GM10266 (cell line): Measurements from ENCODE around the gene EDA.

Experiments
- DNase-seq: peaks from one replicate; pipeline ENCODE4 v3.0.0; 2012; ENCODE audit errors: extremely low spot score
- CTCF ChIP-seq: IDR thresholded peaks from 2 replicates; pipeline ENCODE4 v1.5.1; 2012; ENCODE audit warnings: mild to moderate bottlenecking, low read depth; ENCODE audit not compliant: control insufficient read depth, insufficient read depth; ENCODE audit errors: missing control alignments

The EDA gene

GRCh38 chrX:69793260-69793935 lies 177.5 kb downstream of the EDA start:
- no peak for DNase-seq
- no peak for TF ChIP-seq CTCF

DNA sequence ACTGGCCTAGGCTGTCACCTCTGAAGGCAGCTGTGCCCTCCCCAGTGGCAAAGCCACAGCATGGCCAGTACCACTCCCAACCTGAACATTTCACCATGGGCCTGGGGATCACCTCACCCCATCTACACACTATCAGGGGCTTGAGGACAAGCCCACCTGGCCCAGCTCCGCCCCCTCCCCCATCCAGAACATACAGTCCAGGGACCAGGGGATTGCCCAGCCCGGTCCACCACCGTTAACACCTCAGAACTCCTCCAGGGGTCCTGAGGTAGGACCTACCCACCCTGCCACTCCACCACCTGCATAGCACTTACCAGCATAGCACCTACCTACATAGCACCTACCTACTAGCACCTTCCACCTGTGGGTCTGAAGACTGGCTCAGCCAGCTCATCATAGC lies 179.8 kb downstream of the EDA start:
- no peak for TF ChIP-seq CTCF
- DNase-seq = no peak

DNA sequence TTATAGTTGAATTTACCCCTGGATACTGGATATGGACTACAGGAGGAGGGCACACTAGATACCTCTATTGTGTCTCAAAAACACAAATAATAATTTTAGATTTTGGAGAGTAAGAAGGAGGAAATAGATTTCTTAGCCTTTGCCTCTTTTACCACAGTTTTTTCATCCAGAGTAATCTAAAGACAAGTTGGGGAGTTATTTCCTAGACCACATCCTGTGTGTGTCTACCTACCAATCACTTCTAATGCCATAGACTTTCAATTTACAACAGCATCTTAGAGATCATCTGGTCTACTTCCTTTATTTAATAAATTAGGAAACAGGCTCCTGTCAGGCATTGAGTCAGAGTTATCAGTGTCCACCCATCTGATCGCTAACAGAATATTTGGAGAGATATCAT lies 191.5 kb downstream of the EDA start:
- no peak for DNase-seq
- no peak for TF ChIP-seq CTCF

DNA sequence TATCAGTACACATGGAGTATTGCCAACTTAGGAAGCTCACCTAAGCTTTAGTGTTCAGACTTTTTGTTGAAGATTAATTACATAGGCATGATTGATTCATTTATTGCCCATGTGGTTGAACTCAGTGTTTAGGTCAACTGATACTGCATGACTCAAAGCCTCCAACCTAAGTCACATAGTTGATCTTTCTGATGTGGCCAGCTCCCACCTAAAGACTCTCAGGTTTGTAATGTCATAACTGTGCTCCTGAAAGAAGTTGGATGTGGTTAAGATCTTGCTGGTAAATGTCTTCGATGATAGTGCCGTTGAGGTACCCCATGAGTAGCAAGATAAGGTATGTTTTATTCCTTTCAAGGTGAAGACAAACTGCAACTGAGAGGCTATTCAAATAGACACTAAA lies 192.5 kb downstream of the EDA start:
- no peak for TF ChIP-seq CTCF
- no peak for DNase-seq

DNA sequence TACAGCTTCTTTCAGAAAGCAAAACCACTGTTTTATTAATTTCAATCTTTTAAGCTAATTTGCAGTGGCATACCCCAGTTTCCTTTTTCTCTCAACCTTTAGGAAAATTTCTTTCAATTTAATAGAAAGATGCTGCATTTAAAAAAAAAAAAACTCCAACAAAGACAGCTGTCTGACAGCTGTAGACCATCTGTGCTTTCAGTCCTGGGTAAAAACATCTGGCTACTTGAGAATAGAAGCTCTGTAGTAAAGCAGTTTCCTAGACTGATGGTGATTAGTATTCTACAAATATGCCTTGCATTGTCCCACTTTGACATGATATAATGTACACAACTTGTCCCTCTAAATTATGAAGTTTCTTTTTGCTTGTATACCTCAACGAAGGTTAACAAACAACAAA lies 197.8 kb downstream of the EDA start:
- no peak for DNase-seq
- TF ChIP-seq CTCF = no peak

DNA sequence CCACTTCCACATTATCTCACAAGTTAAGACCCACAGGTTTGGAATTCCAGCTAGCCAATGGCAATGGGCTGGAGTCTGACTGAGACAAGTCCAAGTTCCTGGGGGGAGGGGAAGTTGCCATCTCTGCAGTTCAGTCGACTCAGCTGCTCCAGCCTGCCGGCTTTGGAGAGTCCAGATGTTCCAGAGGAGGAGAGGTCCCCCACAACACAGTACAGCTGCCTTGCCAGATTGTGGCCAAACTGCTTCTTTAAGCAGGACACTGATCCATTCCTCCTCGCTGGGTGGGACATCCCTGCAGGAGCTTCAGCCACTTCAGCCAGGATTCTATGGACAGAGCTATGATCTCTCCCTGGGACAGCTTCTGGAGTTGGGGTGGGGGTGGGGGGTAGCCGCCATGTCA lies 199.2 kb downstream of the EDA start:
- DNase-seq = no peak
- no peak for TF ChIP-seq CTCF

- no peak for DNase-seq
- TF ChIP-seq CTCF = no peak
Measured at GRCh38 chrX:69815519-69815918, 199.6 kb downstream of the EDA start.
